GM12864 (cell line): Measurements from ENCODE around the gene MPPED1.

Experiments used
- DNase-seq: peaks from one replicate; pipeline ENCODE4 v3.0.0-alpha.2; 2011; ENCODE audit warnings: low read depth
- H3K4me3 ChIP-seq: 2 replicates; pipeline ENCODE4 v1.5.1; 2011; ENCODE audit warnings: mild to moderate bottlenecking, low read depth, low read length, control low read depth
- TF ChIP-seq, protein P1 (sequence below): IDR thresholded peaks from 2 replicates; pipeline ENCODE4 v1.5.1; 2011; ENCODE audit warnings: low read depth, mild to moderate bottlenecking, moderate library complexity, low read length, control low read depth, inconsistent platforms; ENCODE audit errors: missing control alignments

Gene MPPED1

GRCh38 chr22:43402128-43402527 is 9.7 kb upstream of the MPPED1 start:
- no peak for DNase-seq

GRCh38 chr22:43404673-43405385 is 7.0 kb upstream of the MPPED1 start:
- TF ChIP-seq, protein P1, sequence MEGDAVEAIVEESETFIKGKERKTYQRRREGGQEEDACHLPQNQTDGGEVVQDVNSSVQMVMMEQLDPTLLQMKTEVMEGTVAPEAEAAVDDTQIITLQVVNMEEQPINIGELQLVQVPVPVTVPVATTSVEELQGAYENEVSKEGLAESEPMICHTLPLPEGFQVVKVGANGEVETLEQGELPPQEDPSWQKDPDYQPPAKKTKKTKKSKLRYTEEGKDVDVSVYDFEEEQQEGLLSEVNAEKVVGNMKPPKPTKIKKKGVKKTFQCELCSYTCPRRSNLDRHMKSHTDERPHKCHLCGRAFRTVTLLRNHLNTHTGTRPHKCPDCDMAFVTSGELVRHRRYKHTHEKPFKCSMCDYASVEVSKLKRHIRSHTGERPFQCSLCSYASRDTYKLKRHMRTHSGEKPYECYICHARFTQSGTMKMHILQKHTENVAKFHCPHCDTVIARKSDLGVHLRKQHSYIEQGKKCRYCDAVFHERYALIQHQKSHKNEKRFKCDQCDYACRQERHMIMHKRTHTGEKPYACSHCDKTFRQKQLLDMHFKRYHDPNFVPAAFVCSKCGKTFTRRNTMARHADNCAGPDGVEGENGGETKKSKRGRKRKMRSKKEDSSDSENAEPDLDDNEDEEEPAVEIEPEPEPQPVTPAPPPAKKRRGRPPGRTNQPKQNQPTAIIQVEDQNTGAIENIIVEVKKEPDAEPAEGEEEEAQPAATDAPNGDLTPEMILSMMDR: no peak

More at GRCh38 chr22:43402128-43402527, 9.7 kb upstream of the MPPED1 start:
- TF ChIP-seq, protein P1: no peak
- H3K4me3 ChIP-seq: no peak overlapping the region

GRCh38 chr22:43406186-43406790 is 5.5 kb upstream of the MPPED1 start:
- no peak overlapping the region for H3K4me3 ChIP-seq
- TF ChIP-seq, protein P1: no peak
- DNase-seq: no peak

More at GRCh38 chr22:43404673-43405385, 7.0 kb upstream of the MPPED1 start:
- no peak overlapping the region for H3K4me3 ChIP-seq
- DNase-seq: no peak

DNA sequence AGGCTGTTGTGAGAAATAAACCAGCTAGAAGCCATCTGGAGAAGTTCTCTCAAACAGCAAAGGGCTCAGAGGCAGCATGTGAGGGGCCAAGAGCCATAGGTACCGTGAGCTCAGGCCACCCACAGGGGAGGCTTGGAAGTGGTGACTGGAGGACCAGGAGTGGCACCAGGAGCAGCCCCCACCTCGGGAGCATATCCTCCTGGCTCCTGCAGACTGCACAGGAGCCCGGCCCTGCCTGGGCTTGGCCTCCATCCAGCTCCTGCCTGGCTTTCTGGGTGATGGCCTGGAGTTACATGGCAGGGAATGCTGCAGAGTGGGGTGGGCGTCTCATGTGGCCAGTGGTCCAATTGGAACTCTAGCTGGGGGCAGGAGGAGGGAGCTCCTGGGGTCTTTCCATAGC is 4.2 kb upstream of the MPPED1 start:
- no peak for DNase-seq
- H3K4me3 ChIP-seq: no peak overlapping the region
- TF ChIP-seq, protein P1: no peak

GRCh38 chr22:43408009-43408408 is 3.8 kb upstream of the MPPED1 start:
- no peak overlapping the region for H3K4me3 ChIP-seq
- no peak for DNase-seq
- TF ChIP-seq, protein P1: no peak

DNA sequence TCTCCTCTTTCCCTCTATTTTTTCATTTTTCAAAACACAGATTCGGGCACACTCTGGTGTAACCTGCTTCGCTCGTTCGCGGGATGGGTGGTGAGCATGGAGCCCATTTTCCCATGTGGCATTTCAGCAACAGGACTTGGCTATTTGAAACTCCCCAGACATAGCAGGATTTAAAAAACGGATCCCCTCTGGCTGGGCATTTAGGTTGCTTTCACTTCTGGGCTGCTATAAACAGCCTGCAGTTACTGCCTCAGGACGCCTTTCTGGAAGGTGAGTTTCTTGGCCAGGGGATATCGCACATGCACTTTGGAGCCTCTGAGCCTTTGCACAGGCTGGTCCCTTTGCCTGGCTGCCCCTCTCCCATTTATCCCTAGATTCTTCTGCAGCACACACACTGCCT is 2.8 kb upstream of the MPPED1 start:
- TF ChIP-seq, protein P1: no peak
- DNase-seq: no peak
- H3K4me3 ChIP-seq: no peak overlapping the region
